SK-N-MC (cell line): Measurements from ENCODE around the gene NFKB1.

Experiments used
- FOXP2 ChIP-seq: optimal IDR thresholded peaks from 2 replicates; pipeline ENCODE3; 2011; ENCODE audit warnings: mild to moderate bottlenecking, moderate library complexity; ENCODE audit not compliant: insufficient read depth; ENCODE audit errors: extremely low read length, control extremely low read depth
- POLR2AphosphoS5 ChIP-seq: IDR thresholded peaks from 2 replicates; pipeline ENCODE4 v1.6.1; 2012; ENCODE audit warnings: mild to moderate bottlenecking, low read depth, low read length, borderline replicate concordance

- TF ChIP-seq FOXP2 (no peak), POLR2AphosphoS5 (no peak)
Observed at GRCh38 chr4:102608190-102608589, 107.0 kb downstream of the NFKB1 start.
